Uterus (tissue), 4 donors: ENCODE data around the gene AKT3. TPM values are rescaled to one million over a fixed set of nuclear protein-coding genes. Genes with fewer than 3 reads are reported as not detected.

Source experiments
- DNase-seq, 2 donors: peaks; one replicate each; pipeline ENCODE4 v3.0.0-alpha.2; 2019 to 2020
- H3K27ac ChIP-seq, 2 donors: fragments of 200-600 bp; sonication (generic); 1 replicate in 1 of 2; 2 replicates in 1 of 2; pipeline ENCODE4 v1.5.1; 2016 to 2018
- H3K27me3 ChIP-seq, 2 donors: fragments of 200-600 bp; sonication (generic); one replicate each; pipeline ENCODE4 v1.5.1; 2018 to 2019; ENCODE audit warnings: control low read depth in 1 of 2
- H3K36me3 ChIP-seq, 2 donors: fragments of 200-600 bp; sonication (generic); one replicate each; pipeline ENCODE4 v1.5.1; 2019; ENCODE audit warnings: control low read depth in 1 of 2
- H3K4me1 ChIP-seq, 2 donors: fragments of 200-600 bp; sonication (generic); one replicate each; pipeline ENCODE4 v1.5.1; 2018 to 2019; ENCODE audit warnings: control low read depth in 1 of 2
- H3K4me3 ChIP-seq, 2 donors: fragments of 200-600 bp; sonication (generic); 1 replicate in 1 of 2; 2 replicates in 1 of 2; pipeline ENCODE4 v1.5.1; 2018 to 2019; ENCODE audit warnings: mild to moderate bottlenecking in 1 of 2
- H3K9me3 ChIP-seq, 2 donors: fragments of 200-600 bp; sonication (generic); one replicate each; pipeline ENCODE4 v1.5.1; 2019; ENCODE audit warnings: control low read depth in 1 of 2
- POLR2A ChIP-seq, 2 donors: fragments of 450-650 bp; IDR thresholded peaks; one replicate each; pipeline ENCODE4 v1.6.1; 2016; ENCODE audit warnings: antibody characterized with exemption in 2 of 2, mild to moderate bottlenecking in 1 of 2, moderate library complexity in 1 of 2
- intact Hi-C: fragments of 100-400 bp; cut with DNase I; formaldehyde crosslinking; loops from one replicate; pipeline ENCODE4 v1.15.1; 2023; ENCODE audit warnings: low total_unique reads
- total RNA-seq, 4 donors: library from RNA; depleted of rRNA in 3 of 4; stranded (reverse); fragments of >200 nt in 3 of 4; gene quantifications; one replicate each; pipeline versions ENCODE4 v1.1.0 to v1.2.4, GENCODE V29; 2014 to 2023
- TF ChIP-seq, protein P1 (sequence below), 4 experiments: fragments of 200-600 bp in 2 of 4; fragments of 450-650 bp in 2 of 4; sonication (generic) in 2 of 4; IDR thresholded peaks; one replicate each; pipeline ENCODE4 v1.5.1; 2016 to 2019; ENCODE audit warnings: antibody characterized with exemption in 4 of 4, mild to moderate bottlenecking in 2 of 4, moderate library complexity in 1 of 4
- donor health status: DM: yes; HTN: yes; CAD: no.

The AKT3 gene
- total RNA-seq, 4 donors from 2014 or later = 39.2 to 227 (median 97.6) TPM

DNA sequence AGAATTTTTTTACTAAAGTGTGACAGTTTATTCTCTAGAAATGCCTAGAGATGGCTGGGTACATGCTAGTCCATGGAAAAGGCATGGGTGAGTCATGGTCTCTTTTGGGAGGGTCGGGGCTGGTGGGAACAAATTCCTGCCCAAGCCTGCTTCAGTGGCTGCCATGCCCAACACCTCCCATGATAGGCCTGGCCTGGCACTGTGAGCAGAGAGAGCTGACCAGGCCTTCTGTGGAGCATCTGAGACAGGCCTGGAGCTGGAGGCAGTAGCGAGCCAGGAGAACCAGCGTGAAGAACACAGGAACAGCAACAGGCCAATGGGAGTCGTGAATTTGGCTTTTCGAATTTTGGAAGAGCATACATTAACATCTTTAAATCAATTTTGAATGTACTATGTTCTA is 385.0 kb downstream of the AKT3 start:
- intact Hi-C loops = no loop called here
- no peaks in the 10 kb centered on the region for H3K9me3 ChIP-seq
- H3K4me3 ChIP-seq = no peak overlapping the region
- H3K36me3 ChIP-seq = no peaks in the 10 kb centered on the region
- TF ChIP-seq, protein P1, sequence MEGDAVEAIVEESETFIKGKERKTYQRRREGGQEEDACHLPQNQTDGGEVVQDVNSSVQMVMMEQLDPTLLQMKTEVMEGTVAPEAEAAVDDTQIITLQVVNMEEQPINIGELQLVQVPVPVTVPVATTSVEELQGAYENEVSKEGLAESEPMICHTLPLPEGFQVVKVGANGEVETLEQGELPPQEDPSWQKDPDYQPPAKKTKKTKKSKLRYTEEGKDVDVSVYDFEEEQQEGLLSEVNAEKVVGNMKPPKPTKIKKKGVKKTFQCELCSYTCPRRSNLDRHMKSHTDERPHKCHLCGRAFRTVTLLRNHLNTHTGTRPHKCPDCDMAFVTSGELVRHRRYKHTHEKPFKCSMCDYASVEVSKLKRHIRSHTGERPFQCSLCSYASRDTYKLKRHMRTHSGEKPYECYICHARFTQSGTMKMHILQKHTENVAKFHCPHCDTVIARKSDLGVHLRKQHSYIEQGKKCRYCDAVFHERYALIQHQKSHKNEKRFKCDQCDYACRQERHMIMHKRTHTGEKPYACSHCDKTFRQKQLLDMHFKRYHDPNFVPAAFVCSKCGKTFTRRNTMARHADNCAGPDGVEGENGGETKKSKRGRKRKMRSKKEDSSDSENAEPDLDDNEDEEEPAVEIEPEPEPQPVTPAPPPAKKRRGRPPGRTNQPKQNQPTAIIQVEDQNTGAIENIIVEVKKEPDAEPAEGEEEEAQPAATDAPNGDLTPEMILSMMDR (IDR thresholded peaks at IDR 0.05) = no peak
- no peak for TF ChIP-seq POLR2A (IDR thresholded peaks at IDR 0.05)
- no peaks in the 10 kb centered on the region for H3K4me1 ChIP-seq
- no peaks in the 10 kb centered on the region for H3K27me3 ChIP-seq
- no peak for DNase-seq
- no peak overlapping the region for H3K27ac ChIP-seq

DNA sequence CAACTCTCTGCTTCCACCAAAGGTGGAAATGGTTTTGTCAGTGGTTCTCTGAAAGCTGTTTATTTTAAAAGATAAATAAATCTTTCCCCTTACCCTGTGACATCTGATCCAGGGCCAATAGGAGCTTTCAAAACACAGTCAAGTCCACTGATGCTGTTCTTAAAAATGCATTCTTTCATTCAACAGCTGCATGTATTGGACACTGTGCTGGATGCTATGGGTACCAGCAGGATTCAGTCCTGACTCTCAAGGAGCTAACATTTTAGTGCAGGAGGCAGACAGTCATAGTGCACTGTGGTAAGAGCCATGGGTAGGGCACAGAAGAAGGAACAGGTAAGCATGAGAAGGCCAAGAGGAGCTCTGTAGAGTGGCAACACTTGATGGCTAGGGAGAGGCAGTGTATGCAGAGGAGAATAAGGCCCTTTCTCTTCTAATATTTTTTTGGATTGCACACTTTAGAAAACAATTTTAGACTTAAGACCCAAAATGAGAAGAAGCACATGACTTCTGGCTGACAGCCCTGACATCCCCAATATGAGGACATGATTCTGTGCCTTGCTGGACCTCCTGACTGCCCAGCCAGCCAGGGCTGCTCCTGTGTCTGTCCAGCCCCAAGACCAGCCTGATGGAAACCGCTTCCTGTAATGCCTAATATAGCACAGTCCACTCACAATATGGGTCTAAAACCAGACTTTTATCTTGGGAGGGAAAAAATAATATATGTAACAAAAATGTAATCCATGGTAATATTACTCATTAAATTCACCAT is 386.9 kb downstream of the AKT3 start:
- no peak overlapping the region for H3K4me3 ChIP-seq
- no peak for DNase-seq
- H3K27ac ChIP-seq = no peak overlapping the region
- no peaks in the 10 kb centered on the region for H3K9me3 ChIP-seq
- no peaks in the 10 kb centered on the region for H3K27me3 ChIP-seq
- intact Hi-C loops = no loop called here
- no peaks in the 10 kb centered on the region for H3K4me1 ChIP-seq
- no peaks in the 10 kb centered on the region for H3K36me3 ChIP-seq
- TF ChIP-seq POLR2A (IDR thresholded peaks at IDR 0.05) = no peak
- TF ChIP-seq, protein P1 (IDR thresholded peaks at IDR 0.05) = no peak

DNA sequence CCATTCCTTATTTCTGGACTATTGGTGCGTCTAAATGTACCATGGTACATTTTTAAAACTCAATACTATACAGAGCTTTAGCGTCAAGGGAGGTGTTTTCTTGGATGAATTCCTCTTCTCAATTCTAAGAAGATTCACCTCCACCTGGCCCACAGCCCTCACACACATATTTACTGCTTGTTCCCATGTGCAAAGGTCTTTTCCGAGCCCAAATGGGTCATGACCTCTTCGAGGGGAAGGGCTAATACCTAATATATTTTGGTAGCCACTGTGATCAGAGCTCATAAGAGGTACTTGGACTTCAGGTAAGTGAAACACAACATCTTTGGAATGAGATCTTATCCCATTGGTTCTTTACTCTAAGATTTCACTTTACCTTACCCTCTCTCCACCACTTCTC is 388.3 kb downstream of the AKT3 start:
- Histone ChIP-seq H3K27me3 (no peaks in the 10 kb centered on the region), H3K36me3 (no peaks in the 10 kb centered on the region), H3K27ac (no peak overlapping the region), H3K4me1 (no peaks in the 10 kb centered on the region), H3K9me3 (no peaks in the 10 kb centered on the region), H3K4me3 (no peak overlapping the region)
- no peak for DNase-seq
- TF ChIP-seq, protein P1 (IDR thresholded peaks at IDR 0.05) = no peak
- TF ChIP-seq POLR2A (IDR thresholded peaks at IDR 0.05) = no peak
- intact Hi-C loops = no loop called here

DNA sequence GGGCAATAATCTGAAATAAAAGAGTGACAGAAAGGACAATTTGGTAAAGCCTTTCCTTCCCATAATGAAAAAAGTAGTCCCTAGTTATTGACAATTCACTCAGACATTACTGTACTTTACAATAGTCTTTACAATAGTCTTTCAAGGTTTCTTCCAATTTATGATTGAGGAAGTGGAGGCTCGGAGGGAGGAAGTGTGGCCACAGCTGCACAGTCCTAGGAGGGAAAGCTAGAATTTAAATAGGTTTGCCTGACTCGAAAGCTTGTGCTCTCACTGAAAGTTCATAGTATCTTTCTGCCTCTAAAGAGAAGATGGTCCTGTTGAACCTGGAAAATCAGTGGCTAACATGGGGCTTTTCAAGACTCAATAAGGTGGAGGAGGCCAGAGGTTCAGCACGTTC is 391.0 kb downstream of the AKT3 start:
- no peaks in the 10 kb centered on the region for H3K36me3 ChIP-seq
- no peak overlapping the region for H3K4me3 ChIP-seq
- no peak for TF ChIP-seq POLR2A (IDR thresholded peaks at IDR 0.05)
- TF ChIP-seq, protein P1 (IDR thresholded peaks at IDR 0.05) = no peak
- intact Hi-C loops = no loop called here
- H3K4me1 ChIP-seq = no peaks in the 10 kb centered on the region
- H3K27ac ChIP-seq = no peak overlapping the region
- no peaks in the 10 kb centered on the region for H3K27me3 ChIP-seq
- H3K9me3 ChIP-seq = no peaks in the 10 kb centered on the region
- no peak for DNase-seq

DNA sequence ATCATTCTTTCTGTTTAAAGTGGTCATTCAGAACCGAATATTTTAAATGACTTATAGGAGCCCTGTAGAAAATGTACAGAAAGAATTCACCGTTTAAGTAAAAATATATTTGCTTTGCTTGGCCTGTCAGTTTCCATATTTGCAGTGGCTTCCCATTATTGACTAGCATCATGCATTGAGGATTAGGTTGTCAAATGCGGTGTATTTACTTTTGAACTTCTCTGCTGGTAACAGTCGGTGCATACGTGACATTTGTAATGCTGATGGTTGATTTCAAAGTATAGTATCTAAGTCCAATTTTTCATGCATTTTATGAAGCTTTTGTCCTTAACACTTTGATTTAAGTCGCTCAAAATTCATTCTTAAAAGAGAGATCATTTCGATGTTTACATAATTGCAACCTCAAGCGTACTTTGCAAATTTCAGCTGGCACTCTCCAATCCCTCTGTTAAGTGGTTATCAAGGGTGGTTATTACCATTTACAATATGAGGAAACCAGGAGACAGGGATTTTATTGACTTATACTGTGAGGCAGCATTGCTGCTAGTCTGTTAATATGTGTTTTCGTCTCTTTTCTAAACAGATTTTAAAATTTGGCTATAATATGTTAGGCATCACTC is 392.6 kb downstream of the AKT3 start:
- Histone ChIP-seq H3K27ac (no peak overlapping the region), H3K4me1 (no peaks in the 10 kb centered on the region), H3K27me3 (no peaks in the 10 kb centered on the region), H3K9me3 (no peaks in the 10 kb centered on the region), H3K4me3 (no peak overlapping the region), H3K36me3 (no peaks in the 10 kb centered on the region)
- intact Hi-C loops = no loop called here
- TF ChIP-seq, protein P1 (IDR thresholded peaks at IDR 0.05) = no peak
- TF ChIP-seq POLR2A (IDR thresholded peaks at IDR 0.05) = no peak
- no peak for DNase-seq
